ENCODE measurements around the gene MAN2A2.
A peak's percentile ranks its signal among the peaks of the same experiment; 100 is the strongest.
"Not testable (repeated sequence)": the region's sequence is repeated elsewhere in the genome, so short reads cannot be mapped to it uniquely, and the experiment has no call there.

The MAN2A2 gene

GRCh38 chr15:90871716-90872485 lies 31.2 kb upstream of the MAN2A2 start:
- DNase-seq: no peak

- DNase-seq: no peak
These were observed 30.5 kb upstream of the MAN2A2 start for GRCh38 chr15:90872486-90873184.

- no peak for DNase-seq
These were observed 29.6 kb upstream of the MAN2A2 start for GRCh38 chr15:90873488-90873997.

GRCh38 chr15:90873998-90874605 lies 29.0 kb upstream of the MAN2A2 start:
- DNase-seq: no peak

GRCh38 chr15:90874986-90875385 lies 28.1 kb upstream of the MAN2A2 start:
- not testable (repeated sequence) for DNase-seq

- DNase-seq: no peak
These were observed 27.5 kb upstream of the MAN2A2 start for GRCh38 chr15:90875549-90875981.

GRCh38 chr15:90876046-90876445 lies 27.1 kb upstream of the MAN2A2 start:
- no peak for DNase-seq

- no peak for DNase-seq
These were observed 26.5 kb upstream of the MAN2A2 start for GRCh38 chr15:90876512-90877170.

- no peak for DNase-seq
These were observed 25.8 kb upstream of the MAN2A2 start for GRCh38 chr15:90877315-90877714.

GRCh38 chr15:90877996-90878395 lies 25.1 kb upstream of the MAN2A2 start:
- DNase-seq: no peak

- DNase-seq: no peak
These were observed 24.4 kb upstream of the MAN2A2 start for GRCh38 chr15:90878660-90879059.

- DNase-seq: no peak
These were observed 23.3 kb upstream of the MAN2A2 start for GRCh38 chr15:90879730-90880366.

GRCh38 chr15:90880381-90881145 lies 22.5 kb upstream of the MAN2A2 start:
- no peak for DNase-seq

GRCh38 chr15:90881181-90881977 lies 21.7 kb upstream of the MAN2A2 start:
- no peak for DNase-seq

- no peak for DNase-seq
These were observed 21.0 kb upstream of the MAN2A2 start for GRCh38 chr15:90881978-90882721.

GRCh38 chr15:90882781-90883525 lies 20.1 kb upstream of the MAN2A2 start:
- no peak for DNase-seq

- no peak for DNase-seq
These were observed 19.6 kb upstream of the MAN2A2 start for GRCh38 chr15:90883526-90883975.

- DNase-seq: peak; percentile 18
These were observed 19.0 kb upstream of the MAN2A2 start, which contains the start of gene FES for GRCh38 chr15:90883976-90884718. TSS of gene FES (plus strand) at chr15:90884504. CDS start at chr15:90885046, 542 bp downstream.
